Right hindlimb (tissue), 1 donor: ENCODE results near the gene ATAD1.

Experiments used
- DNase-seq: peaks from one replicate; pipeline ENCODE4 v3.0.0-alpha.2; 2018

The ATAD1 gene

GRCh38 chr10:87712913-87713616 lies 105.0 kb downstream of the ATAD1 start:
- DNase-seq: no peak

GRCh38 chr10:87707254-87707653 lies 110.8 kb downstream of the ATAD1 start:
- DNase-seq: no peak

- DNase-seq: no peak
These were observed 111.3 kb downstream of the ATAD1 start for GRCh38 chr10:87706731-87707130.

GRCh38 chr10:87705339-87705738 lies 112.7 kb downstream of the ATAD1 start:
- no peak for DNase-seq

- no peak for DNase-seq
These were observed 114.3 kb downstream of the ATAD1 start for GRCh38 chr10:87703771-87704170.

GRCh38 chr10:87702973-87703294 lies 115.1 kb downstream of the ATAD1 start:
- DNase-seq: no peak

- DNase-seq: no peak
These were observed 115.6 kb downstream of the ATAD1 start for GRCh38 chr10:87702260-87702972.
